Neural cell (in vitro differentiated cells): ENCODE measurements around the gene RAI14. TPM values are rescaled to one million over a fixed set of nuclear protein-coding genes. Genes with fewer than 3 reads are reported as not detected.

Source experiments
- H2AFZ ChIP-seq: fragments of 200-600, 300-800 bp; sonication (generic), shearing (Covaris generic); 2 replicates; pipeline ENCODE4 v1.6.0; 2014; ENCODE audit warnings: low read depth, mild to moderate bottlenecking, antibody characterized with exemption, low read length, moderate library complexity
- H3F3A ChIP-seq: fragments of 200-600 bp; shearing (Covaris generic); 2 replicates; pipeline ENCODE4 v1.6.1; 2016; ENCODE audit warnings: mild to moderate bottlenecking, moderate library complexity, mixed read lengths, antibody characterized with exemption, low read length; ENCODE audit not compliant: insufficient read depth, poor library complexity, severe bottlenecking
- H3K27ac ChIP-seq: fragments of 200-600, 300-800 bp; sonication (generic), shearing (Covaris generic); 2 replicates; pipeline ENCODE4 v1.5.1; 2014; ENCODE audit warnings: mild to moderate bottlenecking, low read length, moderate library complexity
- H3K27me3 ChIP-seq: fragments of 300-800, 200-600 bp; sonication (generic), shearing (Covaris generic); 2 replicates; pipeline ENCODE4 v1.6.0; 2014; ENCODE audit warnings: mild to moderate bottlenecking, low read depth, low read length, moderate library complexity; ENCODE audit not compliant: insufficient read depth
- H3K36me3 ChIP-seq: fragments of 300-800, 200-600 bp; sonication (generic), shearing (Covaris generic); 2 replicates; pipeline ENCODE4 v1.5.1; 2014; ENCODE audit warnings: mild to moderate bottlenecking, antibody characterized with exemption, low read length, moderate library complexity; ENCODE audit not compliant: insufficient read depth
- H3K4me2 ChIP-seq: fragments of 300-800, 200-600 bp; sonication (generic), shearing (Covaris generic); 2 replicates; pipeline ENCODE4 v1.6.0; 2014; ENCODE audit warnings: mild to moderate bottlenecking, low read length
- H3K4me3 ChIP-seq: fragments of 300-800, 200-600 bp; sonication (generic), shearing (Covaris generic); 2 replicates; pipeline ENCODE4 v1.5.1; 2014; ENCODE audit warnings: mild to moderate bottlenecking, low read length, moderate library complexity
- H3K79me2 ChIP-seq: fragments of 200-600 bp; shearing (Covaris generic); replicated peaks from 2 replicates; pipeline ENCODE4 v1.6.0; 2014; ENCODE audit warnings: mild to moderate bottlenecking, low read length, moderate library complexity; ENCODE audit not compliant: insufficient read depth
- H3K9ac ChIP-seq: fragments of 300-800, 200-600 bp; sonication (generic), shearing (Covaris generic); 2 replicates; pipeline ENCODE4 v1.6.1; 2016; ENCODE audit warnings: mild to moderate bottlenecking, low read length, mixed read lengths
- H3K9me2 ChIP-seq: fragments of 200-600 bp; shearing (Covaris generic); 2 replicates; pipeline ENCODE4 v1.6.1; 2016; ENCODE audit warnings: mild to moderate bottlenecking, low read length, mixed read lengths; ENCODE audit not compliant: insufficient read depth
- H3K9me3 ChIP-seq: fragments of 200-600, 300-800 bp; sonication (generic), shearing (Covaris generic); 2 replicates; pipeline ENCODE4 v1.6.1; 2016; ENCODE audit warnings: mild to moderate bottlenecking, mixed run types, low read length, moderate library complexity, mixed read lengths
- H4K20me1 ChIP-seq: fragments of 200-600 bp; shearing (Covaris generic); 2 replicates; pipeline ENCODE4 v1.6.1; 2016; ENCODE audit warnings: mild to moderate bottlenecking, mixed run types; ENCODE audit not compliant: insufficient read depth
- CTCF ChIP-seq: fragments of 450-650 bp; IDR thresholded peaks from 2 replicates; pipeline ENCODE4 v1.5.1; 2014; ENCODE audit warnings: antibody characterized with exemption, mild to moderate bottlenecking, moderate library complexity; ENCODE audit not compliant: poor library complexity, severe bottlenecking
- EP300 ChIP-seq: fragments of 450-650 bp; conservative IDR thresholded peaks from 2 replicates; pipeline ENCODE4 v1.6.1; 2014; ENCODE audit warnings: antibody characterized with exemption, mild to moderate bottlenecking, moderate library complexity; ENCODE audit not compliant: poor library complexity, severe bottlenecking
- EZH2 ChIP-seq: fragments of 200-600, 300-800 bp; shearing (Covaris generic), sonication (generic); IDR thresholded peaks from 2 replicates; pipeline ENCODE4 v1.6.1; 2014; ENCODE audit warnings: antibody characterized with exemption, low read length, borderline replicate concordance, mild to moderate bottlenecking; ENCODE audit not compliant: insufficient read depth, poor library complexity, severe bottlenecking
- MXI1 ChIP-seq: fragments of 450-650 bp; conservative IDR thresholded peaks from 2 replicates; pipeline ENCODE4 v1.6.1; 2014; ENCODE audit warnings: antibody characterized with exemption, mild to moderate bottlenecking; ENCODE audit not compliant: poor library complexity, severe bottlenecking
- POLR2AphosphoS5 ChIP-seq: IDR thresholded peaks from 2 replicates; pipeline ENCODE4 v1.6.1; 2012
- RAD21 ChIP-seq: fragments of 450-650 bp; conservative IDR thresholded peaks from 2 replicates; pipeline ENCODE4 v1.6.1; 2014; ENCODE audit warnings: antibody characterized with exemption, mild to moderate bottlenecking, moderate library complexity
- REST ChIP-seq: IDR thresholded peaks from 2 replicates; pipeline ENCODE4 v1.6.1; 2012; ENCODE audit warnings: borderline replicate concordance
- SMC3 ChIP-seq: fragments of 450-650 bp; conservative IDR thresholded peaks from 2 replicates; pipeline ENCODE4 v1.6.1; 2014; ENCODE audit warnings: antibody characterized with exemption, mild to moderate bottlenecking, moderate library complexity; ENCODE audit not compliant: poor library complexity
- TAF1 ChIP-seq: IDR thresholded peaks from 2 replicates; pipeline ENCODE4 v1.6.1; 2012; ENCODE audit warnings: low read depth
- polyA plus RNA-seq: library from polyadenylated mRNA; depleted of rRNA; stranded (reverse); fragments of >200 nt; gene quantifications from 2 replicates; pipeline ENCODE4 v1.2.3, GENCODE V29; 2014

The RAI14 gene
- polyA plus RNA-seq, 1 donor from 2014 or later, result 7.8 TPM

DNA sequence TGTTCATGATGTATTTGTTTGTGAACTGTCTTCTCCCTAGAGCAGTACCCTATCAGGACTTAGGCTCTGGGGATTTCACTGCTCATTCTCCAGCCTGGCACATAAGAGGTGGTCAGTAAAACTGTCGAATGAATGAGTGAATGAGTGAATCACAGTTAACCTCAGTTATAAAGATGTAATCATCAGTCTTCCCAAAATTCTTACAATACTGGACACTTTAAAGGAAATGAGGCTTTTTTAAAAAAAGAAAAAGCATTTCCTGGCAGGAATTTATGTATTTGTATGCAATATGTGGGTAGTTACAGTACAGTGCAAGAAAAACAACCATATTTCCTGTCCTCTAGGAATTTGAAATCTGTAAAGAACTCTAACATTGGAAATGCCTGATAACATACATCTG is 59.6 kb downstream of the RAI14 start:
- H3K9ac ChIP-seq, result no peak overlapping the region
- TF ChIP-seq POLR2AphosphoS5 (no peak), SMC3 (no peak), REST (no peak)
- H3K9me3 ChIP-seq, result no peaks in the 10 kb centered on the region
- no peak overlapping the region for H2AFZ ChIP-seq
- H4K20me1 ChIP-seq, result no peaks in the 10 kb centered on the region
- no peak overlapping the region for H3K27ac ChIP-seq
- no peaks in the 10 kb centered on the region for H3K36me3 ChIP-seq
- H3K4me3 ChIP-seq, result no peak overlapping the region
- no peak overlapping the region for H3K4me2 ChIP-seq
- no peaks in the 10 kb centered on the region for H3F3A ChIP-seq
- no peaks in the 10 kb centered on the region for H3K9me2 ChIP-seq
- H3K79me2 ChIP-seq, result no peaks in the 10 kb centered on the region
- H3K27me3 ChIP-seq, result no peaks in the 10 kb centered on the region

GRCh38 chr5:34716986-34717385 is 60.9 kb downstream of the RAI14 start:
- no peaks in the 10 kb centered on the region for H3K36me3 ChIP-seq
- H3K79me2 ChIP-seq, result peaks cover 5% of the 10 kb centered on the region
- H3K4me3 ChIP-seq, result no peak overlapping the region
- no peaks in the 10 kb centered on the region for H3K27me3 ChIP-seq
- H3F3A ChIP-seq, result no peaks in the 10 kb centered on the region
- no peak overlapping the region for H3K9ac ChIP-seq
- no peaks in the 10 kb centered on the region for H3K9me2 ChIP-seq
- H3K9me3 ChIP-seq, result no peaks in the 10 kb centered on the region
- no peak overlapping the region for H2AFZ ChIP-seq
- no peak overlapping the region for H3K4me2 ChIP-seq
- no peaks in the 10 kb centered on the region for H4K20me1 ChIP-seq
- no peak overlapping the region for H3K27ac ChIP-seq
- TF ChIP-seq RAD21, result no peak
- no peak for TF ChIP-seq REST
- no peak for TF ChIP-seq TAF1
- no peak for TF ChIP-seq EZH2
- no peak for TF ChIP-seq EP300
- no peak for TF ChIP-seq SMC3
- TF ChIP-seq MXI1, result no peak
- TF ChIP-seq POLR2AphosphoS5, result no peak
- no peak for TF ChIP-seq CTCF
